Kidney (tissue), 14 donors: ENCODE data around the gene QRFPR. TPM values are rescaled to one million over a fixed set of nuclear protein-coding genes. Genes with fewer than 3 reads are reported as not detected.

Source experiments
- DNase-seq, 5 donors: peaks; one replicate each; pipeline ENCODE4 v3.0.0-alpha.2; 2013 to 2020
- FAIRE-seq: peaks from 2 replicates; lab custom pipeline; 2012; peaks lifted over from hg19 to GRCh38; lab: Jason Lieb, UNC
- H3K27ac ChIP-seq, 2 donors: one replicate each; pipeline ENCODE4 v1.7.0; 2013; ENCODE audit warnings: low read depth in 2 of 2, low read length in 2 of 2, inconsistent platforms in 1 of 2
- H3K27me3 ChIP-seq: one replicate; pipeline ENCODE4 v1.7.1; 2013; ENCODE audit warnings: low read length, inconsistent platforms; ENCODE audit not compliant: control insufficient read depth, insufficient read depth
- H3K36me3 ChIP-seq, 3 donors: one replicate each; pipeline versions ENCODE4 v1.7.0 to v1.7.1; 2013; ENCODE audit warnings: low read length in 3 of 3, control low read depth in 1 of 3, inconsistent platforms in 1 of 3; ENCODE audit not compliant: insufficient read depth in 3 of 3, control insufficient read depth in 2 of 3
- H3K4me1 ChIP-seq, 3 donors: one replicate each; pipeline versions ENCODE4 v1.7.0 to v1.7.1; 2013; ENCODE audit warnings: low read length in 3 of 3, inconsistent platforms in 1 of 3, low read depth in 1 of 3; ENCODE audit not compliant: control insufficient read depth in 2 of 3, insufficient read depth in 2 of 3
- H3K4me3 ChIP-seq, 3 donors: one replicate each; pipeline versions ENCODE4 v1.7.0 to v1.8.1; 2013; ENCODE audit warnings: low read length in 3 of 3, control low read depth in 1 of 3, inconsistent platforms in 1 of 3
- H3K9ac ChIP-seq, 3 donors: one replicate each; pipeline versions ENCODE4 v1.7.0 to v1.7.1; 2013; ENCODE audit warnings: low read length in 3 of 3, control low read depth in 1 of 3, inconsistent platforms in 1 of 3
- H3K9me3 ChIP-seq, 3 donors: one replicate each; pipeline versions ENCODE4 v1.7.0 to v1.7.1; 2013; ENCODE audit warnings: low read length in 3 of 3, control low read depth in 1 of 3, inconsistent platforms in 1 of 3; ENCODE audit not compliant: control insufficient read depth in 2 of 3, insufficient read depth in 1 of 3
- CTCF ChIP-seq: IDR thresholded peaks from 3 replicates; pipeline ENCODE4 v1.5.1; 2012; ENCODE audit warnings: mild to moderate bottlenecking, moderate library complexity, borderline replicate concordance; ENCODE audit not compliant: insufficient read depth; ENCODE audit errors: extremely low read depth
- intact Hi-C: fragments of 100-400 bp; cut with DNase I; formaldehyde crosslinking; loops from one replicate; pipeline ENCODE4 v1.11.1; 2022
- polyA plus RNA-seq: library from polyadenylated mRNA; stranded (reverse); fragments of 350-450 nt; fragmentation: Illumina TruSeq; extraction: RNeasy Lipid Tissue Mini Kit (QIAGEN cat#74804); gene quantifications from one replicate; pipeline ENCODE4 v1.2.3, GENCODE V29; 2014; ENCODE audit warnings: low read depth, low replicate concordance; ENCODE audit not compliant: insufficient read depth
- total RNA-seq: library from RNA; stranded (reverse); fragmentation: NEBNext Ultra II Directional; extraction: Animal tissue kit (Norgen Biotek cat#: 25700); gene quantifications from one replicate; pipeline ENCODE4 v1.2.1, GENCODE V29; 2021
- donor health status: control.
- donor health status: control.
- donor health status: control.
- donor health status: control.
- donor health status: control.
- donor health status: DM: yes; HTN: yes; CAD: no.
- donor health status: Normal renal cell carcinoma (clear cell type).

QRFPR gene
- total and polyA plus RNA-seq, 2 donors from 2014 or later, result 0.99 to 7.8 TPM

DNA sequence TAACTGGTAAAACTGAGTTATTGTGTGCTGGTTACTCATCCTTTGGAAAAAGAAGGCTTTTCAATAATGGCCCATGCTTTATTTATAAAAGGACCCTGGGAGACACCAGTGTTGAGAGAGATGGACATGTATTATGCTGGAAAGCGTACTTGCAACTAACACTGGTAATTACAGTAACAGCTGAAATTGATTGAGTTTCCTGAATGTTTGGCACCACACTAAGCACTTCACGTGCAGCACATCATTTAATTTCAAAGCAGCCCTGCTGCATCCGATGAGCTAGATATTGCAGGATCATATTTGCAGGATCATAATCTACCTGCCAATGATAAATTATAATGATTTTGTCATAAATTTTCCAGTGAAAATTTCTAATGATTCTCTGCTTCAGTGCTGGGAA is 81.5 kb downstream of the QRFPR start:
- Histone ChIP-seq H3K36me3 (no peaks in the 10 kb centered on the region), H3K9ac (no peak overlapping the region), H3K4me1 (no peaks in the 10 kb centered on the region), H3K27ac (no peak overlapping the region), H3K27me3 (no peaks in the 10 kb centered on the region), H3K9me3 (no peaks in the 10 kb centered on the region), H3K4me3 (no peak overlapping the region)
- no peak for DNase-seq
- intact Hi-C loops, result no loop called here
- TF ChIP-seq CTCF, result no peak
- FAIRE-seq, result no peak

GRCh38 chr4:121283319-121283718 is 97.5 kb downstream of the QRFPR start:
- no peak overlapping the region for H3K9ac ChIP-seq
- no peak for DNase-seq
- no peak overlapping the region for H3K27ac ChIP-seq
- no peaks in the 10 kb centered on the region for H3K36me3 ChIP-seq
- no peak overlapping the region for H3K4me3 ChIP-seq
- H3K9me3 ChIP-seq, result no peaks in the 10 kb centered on the region
- H3K27me3 ChIP-seq, result no peaks in the 10 kb centered on the region
- no peaks in the 10 kb centered on the region for H3K4me1 ChIP-seq
- FAIRE-seq, result no peak
- intact Hi-C loops, result no loop called here
- TF ChIP-seq CTCF, result no peak

DNA sequence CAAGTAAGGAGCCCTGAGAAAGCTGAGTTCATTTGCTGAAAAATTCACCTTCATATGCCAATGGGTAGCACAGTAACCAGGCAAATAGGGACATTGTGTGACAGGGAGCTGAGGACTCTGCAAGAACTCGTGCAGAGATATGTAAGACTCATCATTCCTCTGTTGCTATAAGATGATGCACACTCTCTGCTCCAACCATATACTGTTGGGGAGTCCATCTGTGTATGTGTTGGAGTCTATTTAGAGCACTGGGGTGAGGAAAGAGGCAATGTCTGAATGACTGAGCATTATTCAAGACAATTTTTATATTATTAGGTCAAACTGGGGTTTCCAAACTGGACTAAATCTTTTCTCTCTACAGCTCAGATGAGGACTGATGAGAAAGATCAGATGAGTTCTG is 100.4 kb downstream of the QRFPR start:
- Histone ChIP-seq H3K27ac (no peak overlapping the region), H3K9me3 (no peaks in the 10 kb centered on the region), H3K36me3 (no peaks in the 10 kb centered on the region), H3K4me3 (no peak overlapping the region), H3K9ac (no peak overlapping the region), H3K27me3 (no peaks in the 10 kb centered on the region), H3K4me1 (no peaks in the 10 kb centered on the region)
- DNase-seq, result no peak
- FAIRE-seq, result no peak
- intact Hi-C loops, result no loop called here
- no peak for TF ChIP-seq CTCF

- no peaks in the 10 kb centered on the region for H3K9me3 ChIP-seq
- H3K36me3 ChIP-seq, result no peaks in the 10 kb centered on the region
- DNase-seq, result no peak
- intact Hi-C loops, result no loop called here
- no peak overlapping the region for H3K4me3 ChIP-seq
- H3K9ac ChIP-seq, result no peak overlapping the region
- no peak overlapping the region for H3K27ac ChIP-seq
- no peaks in the 10 kb centered on the region for H3K4me1 ChIP-seq
- no peak for FAIRE-seq
- no peak for TF ChIP-seq CTCF
- H3K27me3 ChIP-seq, result no peaks in the 10 kb centered on the region
These were observed 101.9 kb downstream of the QRFPR start for GRCh38 chr4:121278811-121279368.
